GM23338 (cell line): Measurements from ENCODE around the gene TPMT. TPM values are rescaled to one million over a fixed set of nuclear protein-coding genes. Genes with fewer than 3 reads are reported as not detected.

Experiments
- ATAC-seq: fragments of 200-7000 bp; cut with Tn5 transposase; 3 replicates; pipeline ENCODE4 v1.9.1; 2020
- DNase-seq: peaks from one replicate; pipeline ENCODE4 v3.0.0-alpha.2; 2015; ENCODE audit warnings: low spot score
- H2AFZ ChIP-seq: fragments of 200-600 bp; sonication (generic); 2 replicates; pipeline ENCODE4 v1.8.0; 2016; ENCODE audit warnings: antibody characterized with exemption, mild to moderate bottlenecking, moderate library complexity
- H3F3A ChIP-seq: fragments of 200-600 bp; sonication (generic); replicated peaks from 2 replicates; pipeline ENCODE4 v1.8.0; 2017; ENCODE audit warnings: antibody characterized with exemption, mixed run types, low read depth
- H3K27ac ChIP-seq: fragments of 200-600 bp; sonication (generic); 2 replicates; pipeline ENCODE4 v1.6.1; 2016; ENCODE audit warnings: low read depth
- H3K27me3 ChIP-seq: fragments of 200-600 bp; sonication (generic); 2 replicates; pipeline ENCODE4 v1.8.0; 2016; ENCODE audit warnings: mild to moderate bottlenecking, mixed run types, moderate library complexity; ENCODE audit not compliant: insufficient read depth
- H3K36me3 ChIP-seq: fragments of 200-600 bp; sonication (generic); 2 replicates; pipeline ENCODE4 v1.8.0; 2016; ENCODE audit warnings: mild to moderate bottlenecking; ENCODE audit not compliant: insufficient read depth
- H3K4me1 ChIP-seq: fragments of 200-600 bp; sonication (generic); 2 replicates; pipeline ENCODE4 v1.8.0; 2016; ENCODE audit warnings: mild to moderate bottlenecking, moderate library complexity; ENCODE audit not compliant: insufficient read depth
- H3K4me2 ChIP-seq: fragments of 200-600 bp; sonication (generic); 2 replicates; pipeline ENCODE4 v1.7.1; 2017; ENCODE audit warnings: mixed run types
- H3K4me3 ChIP-seq: fragments of 200-600 bp; sonication (generic); 2 replicates; pipeline ENCODE4 v1.6.1; 2016; ENCODE audit warnings: mixed run types
- H3K79me2 ChIP-seq: fragments of 200-600 bp; sonication (generic); replicated peaks from 2 replicates; pipeline ENCODE4 v1.8.0; 2017; ENCODE audit warnings: mild to moderate bottlenecking; ENCODE audit not compliant: insufficient read depth
- H3K9me2 ChIP-seq: fragments of 200-600 bp; sonication (generic); 2 replicates; pipeline ENCODE4 v1.8.0; 2017; ENCODE audit not compliant: insufficient read depth
- H4K20me1 ChIP-seq: fragments of 200-600 bp; sonication (generic); replicated peaks from 2 replicates; pipeline ENCODE4 v1.8.0; 2017; ENCODE audit warnings: mild to moderate bottlenecking; ENCODE audit not compliant: insufficient read depth
- H3K27ac Mint-ChIP-seq: 2 replicates; pipeline ENCODE4 v1.8.0; 2020; ENCODE audit warnings: inconsistent platforms, mild to moderate bottlenecking, moderate library complexity, mixed read lengths
- H3K27me3 Mint-ChIP-seq: 3 replicates; pipeline ENCODE4 v1.8.0; 2022; ENCODE audit warnings: low read depth, mild to moderate bottlenecking, moderate library complexity, mixed read lengths, inconsistent platforms; ENCODE audit not compliant: insufficient read depth, poor library complexity
- H3K36me3 Mint-ChIP-seq: 3 replicates; pipeline ENCODE4 v1.8.0; 2021; ENCODE audit warnings: low read depth, mild to moderate bottlenecking, inconsistent platforms, moderate library complexity, mixed read lengths
- H3K4me1 Mint-ChIP-seq: 3 replicates; pipeline ENCODE4 v1.8.0; 2020; ENCODE audit warnings: mild to moderate bottlenecking, inconsistent platforms, mixed read lengths
- H3K4me3 Mint-ChIP-seq: 3 replicates; pipeline ENCODE4 v1.8.0; 2021; ENCODE audit warnings: moderate library complexity, mild to moderate bottlenecking, inconsistent platforms, mixed read lengths
- H3K9me3 Mint-ChIP-seq: 3 replicates; pipeline ENCODE4 v1.8.0; 2020; ENCODE audit warnings: moderate library complexity, mild to moderate bottlenecking, inconsistent platforms, mixed read lengths
- CREB1 ChIP-seq: fragments of 250-450 bp; sonication (Bioruptor Pico); IDR thresholded peaks from 2 replicates; pipeline ENCODE4 v1.5.0; 2020; ENCODE audit warnings: low read depth, mild to moderate bottlenecking, moderate library complexity
- CTCF ChIP-seq, 2 experiments: fragments of 200-600 bp in 1 of 2; sonication (generic) in 1 of 2; conservative IDR thresholded peaks; 2 replicates each; pipeline versions ENCODE4 v1.5.1 to v1.6.1; 2016 to 2017; ENCODE audit warnings: antibody characterized with exemption in 2 of 2, low read depth in 2 of 2, mild to moderate bottlenecking in 2 of 2, moderate library complexity in 1 of 2
- EZH2 ChIP-seq: fragments of 200-600 bp; sonication (generic); IDR thresholded peaks from one replicate; pipeline ENCODE4 v1.8.0; 2017; ENCODE audit warnings: antibody characterized with exemption, mild to moderate bottlenecking, low read depth; ENCODE audit not compliant: unreplicated experiment
- EZH2phosphoT487 ChIP-seq: fragments of 200-600 bp; sonication (generic); IDR thresholded peaks from one replicate; pipeline ENCODE4 v1.8.1; 2018; ENCODE audit warnings: antibody characterized with exemption; ENCODE audit not compliant: unreplicated experiment
- JUNB ChIP-seq: IDR thresholded peaks from one replicate; pipeline ENCODE4 v1.6.1; 2016; ENCODE audit warnings: antibody characterized with exemption; ENCODE audit not compliant: unreplicated experiment
- NANOG ChIP-seq: IDR thresholded peaks from 2 replicates; pipeline ENCODE4 v1.6.1; 2016; ENCODE audit warnings: antibody characterized with exemption, borderline replicate concordance
- REST ChIP-seq: IDR thresholded peaks from one replicate; pipeline ENCODE4 v1.6.1; 2018; ENCODE audit warnings: antibody characterized with exemption; ENCODE audit not compliant: unreplicated experiment
- STAT1 ChIP-seq: IDR thresholded peaks from one replicate; pipeline ENCODE4 v1.6.1; 2016; ENCODE audit warnings: antibody characterized with exemption; ENCODE audit not compliant: unreplicated experiment
- ZNF331 ChIP-seq: fragments of 250-450 bp; sonication (Bioruptor Pico); IDR thresholded peaks from 2 replicates; pipeline ENCODE4 v1.5.0; 2020; ENCODE audit warnings: low read depth, mild to moderate bottlenecking, moderate library complexity
- ZNF462 ChIP-seq: fragments of 250-450 bp; sonication (Bioruptor Pico); IDR thresholded peaks from 2 replicates; pipeline ENCODE4 v1.5.0; 2020; ENCODE audit warnings: mild to moderate bottlenecking, moderate library complexity
- polyA plus RNA-seq: library from polyadenylated mRNA; unstranded; fragments of >200 nt; fragmentation: Nextera tagmentation; extraction: Ambion mirVana; gene quantifications from 2 replicates; pipeline ENCODE4 v1.2.1, GENCODE V29; 2016
- total RNA-seq: library from RNA; depleted of rRNA; stranded (reverse); fragments of >200 nt; shearing (Covaris generic); gene quantifications from 2 replicates; pipeline ENCODE4 v1.2.3, GENCODE V29; 2014

The TPMT gene
- total and polyA plus RNA-seq, 2 experiments from 2014 or later: 19.5 to 21.6 TPM

GRCh38 chr6:18171871-18172270, 17.0 kb upstream of the TPMT start (continued):
- TF ChIP-seq ZNF462: no peak
- TF ChIP-seq EZH2phosphoT487: no peak
- TF ChIP-seq JUNB: no peak
- no peak for TF ChIP-seq CTCF (conservative IDR thresholded peaks at IDR 0.05; ENCODE audit: low read depth in 2 of 2)
- no peak for TF ChIP-seq CREB1 (CRISPR knock-in tag)
- no peak for TF ChIP-seq ZNF331 (CRISPR knock-in tag)
- no peak for TF ChIP-seq STAT1

- H3K4me2 ChIP-seq: no peak overlapping the region
- H3K36me3 ChIP-seq: peaks cover 20% of the 10 kb centered on the region
- Mint-ChIP-seq H3K36me3 (peaks cover 33% of the 10 kb centered on the region), H3K27ac (no peak overlapping the region), H3K4me3 (no peak overlapping the region), H3K9me3 (peaks cover 13% of the 10 kb centered on the region), H3K27me3 (no peaks in the 10 kb centered on the region), H3K4me1 (no peaks in the 10 kb centered on the region)
- no peaks in the 10 kb centered on the region for H3K4me1 ChIP-seq
- ATAC-seq: no peak
- no peaks in the 10 kb centered on the region for H3K27me3 ChIP-seq
- DNase-seq: no peak
- no peak overlapping the region for H2AFZ ChIP-seq
- H4K20me1 ChIP-seq: no peaks in the 10 kb centered on the region
- H3K27ac ChIP-seq: no peak overlapping the region
- no peak overlapping the region for H3K4me3 ChIP-seq
- no peaks in the 10 kb centered on the region for H3K79me2 ChIP-seq
- H3K9me2 ChIP-seq: no peaks in the 10 kb centered on the region
- H3F3A ChIP-seq: no peaks in the 10 kb centered on the region
- TF ChIP-seq EZH2 (no peak), NANOG (no peak), EZH2phosphoT487 (no peak), REST (no peak), JUNB (no peak)
Observed at GRCh38 chr6:18168264-18168663, 13.4 kb upstream of the TPMT start.
